Measurements from ENCODE around the gene CREM.

The CREM gene

GRCh38 chr10:35223016-35223415 is 96.4 kb downstream of the CREM start:
- no peak for DNase-seq

- no peak for DNase-seq
These were observed 97.5 kb downstream of the CREM start for GRCh38 chr10:35224045-35224740.

- no peak for DNase-seq
These were observed 98.6 kb downstream of the CREM start for GRCh38 chr10:35225204-35225603.

- DNase-seq, result no peak
These were observed 99.9 kb downstream of the CREM start for GRCh38 chr10:35226507-35226906.

- DNase-seq, result no peak
These were observed 101.4 kb downstream of the CREM start for GRCh38 chr10:35228058-35228457.

- no peak for DNase-seq
These were observed 105.0 kb downstream of the CREM start for GRCh38 chr10:35231646-35232045.

- no peak for DNase-seq
These were observed 105.9 kb downstream of the CREM start for GRCh38 chr10:35232527-35232926.

GRCh38 chr10:35234073-35234472 is 107.4 kb downstream of the CREM start:
- DNase-seq, result no peak

GRCh38 chr10:35236739-35237138 is 110.1 kb downstream of the CREM start:
- no peak for DNase-seq

- DNase-seq, result no peak
These were observed 111.3 kb downstream of the CREM start for GRCh38 chr10:35237766-35238512.

GRCh38 chr10:35244549-35244948 is 117.9 kb downstream of the CREM start:
- no peak for DNase-seq

- DNase-seq, result no peak
These were observed 120.2 kb downstream of the CREM start for GRCh38 chr10:35246770-35247343.

- DNase-seq, result no peak
These were observed 124.9 kb downstream of the CREM start for GRCh38 chr10:35251373-35252100.

- DNase-seq, result no peak
These were observed 130.7 kb downstream of the CREM start for GRCh38 chr10:35257057-35257983.

GRCh38 chr10:35259769-35260397 is 133.2 kb downstream of the CREM start:
- no peak for DNase-seq

- DNase-seq, result no peak
These were observed 135.8 kb downstream of the CREM start for GRCh38 chr10:35262436-35262835.
